DOHH2 (cell line): Measurements from ENCODE around the gene KLHL14.

Source experiments
- EZH2phosphoT487 ChIP-seq: fragments of 200-600 bp; sonication (generic); IDR thresholded peaks from 2 replicates; pipeline ENCODE4 v1.6.1; 2017; ENCODE audit warnings: borderline replicate concordance, mild to moderate bottlenecking, antibody characterized with exemption, low read length, moderate library complexity, mixed read lengths
- TF ChIP-seq, protein P1 (sequence below): fragments of 200-600 bp; sonication (generic); IDR thresholded peaks from one replicate; pipeline ENCODE4 v1.5.1; 2014; ENCODE audit warnings: antibody characterized with exemption, mild to moderate bottlenecking, low read depth, low read length; ENCODE audit not compliant: poor library complexity, severe bottlenecking

DNA sequence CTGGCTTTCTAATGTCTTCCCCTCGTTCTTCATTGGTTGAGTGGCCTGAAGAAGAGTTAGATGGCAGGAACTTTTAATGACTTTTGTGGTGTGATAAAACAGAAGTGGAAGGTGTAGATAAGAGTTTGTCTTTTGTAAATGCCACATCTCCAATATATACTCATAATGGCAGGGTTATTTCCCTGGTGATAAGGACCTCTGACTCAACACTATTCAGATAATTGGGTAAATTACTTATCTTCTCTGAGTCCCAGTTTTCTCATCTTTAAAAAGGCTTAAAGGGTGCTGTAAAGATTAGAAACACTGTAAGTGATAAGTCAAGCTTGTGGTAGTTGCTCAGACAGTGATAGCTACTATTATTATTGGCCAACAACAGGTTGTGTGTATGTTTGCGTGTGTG is 9.5 kb downstream of the KLHL14 start:
- TF ChIP-seq, protein P1, sequence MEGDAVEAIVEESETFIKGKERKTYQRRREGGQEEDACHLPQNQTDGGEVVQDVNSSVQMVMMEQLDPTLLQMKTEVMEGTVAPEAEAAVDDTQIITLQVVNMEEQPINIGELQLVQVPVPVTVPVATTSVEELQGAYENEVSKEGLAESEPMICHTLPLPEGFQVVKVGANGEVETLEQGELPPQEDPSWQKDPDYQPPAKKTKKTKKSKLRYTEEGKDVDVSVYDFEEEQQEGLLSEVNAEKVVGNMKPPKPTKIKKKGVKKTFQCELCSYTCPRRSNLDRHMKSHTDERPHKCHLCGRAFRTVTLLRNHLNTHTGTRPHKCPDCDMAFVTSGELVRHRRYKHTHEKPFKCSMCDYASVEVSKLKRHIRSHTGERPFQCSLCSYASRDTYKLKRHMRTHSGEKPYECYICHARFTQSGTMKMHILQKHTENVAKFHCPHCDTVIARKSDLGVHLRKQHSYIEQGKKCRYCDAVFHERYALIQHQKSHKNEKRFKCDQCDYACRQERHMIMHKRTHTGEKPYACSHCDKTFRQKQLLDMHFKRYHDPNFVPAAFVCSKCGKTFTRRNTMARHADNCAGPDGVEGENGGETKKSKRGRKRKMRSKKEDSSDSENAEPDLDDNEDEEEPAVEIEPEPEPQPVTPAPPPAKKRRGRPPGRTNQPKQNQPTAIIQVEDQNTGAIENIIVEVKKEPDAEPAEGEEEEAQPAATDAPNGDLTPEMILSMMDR: no peak
- TF ChIP-seq EZH2phosphoT487: no peak
